ENCODE measurements around the gene PTGDR2.

DNA sequence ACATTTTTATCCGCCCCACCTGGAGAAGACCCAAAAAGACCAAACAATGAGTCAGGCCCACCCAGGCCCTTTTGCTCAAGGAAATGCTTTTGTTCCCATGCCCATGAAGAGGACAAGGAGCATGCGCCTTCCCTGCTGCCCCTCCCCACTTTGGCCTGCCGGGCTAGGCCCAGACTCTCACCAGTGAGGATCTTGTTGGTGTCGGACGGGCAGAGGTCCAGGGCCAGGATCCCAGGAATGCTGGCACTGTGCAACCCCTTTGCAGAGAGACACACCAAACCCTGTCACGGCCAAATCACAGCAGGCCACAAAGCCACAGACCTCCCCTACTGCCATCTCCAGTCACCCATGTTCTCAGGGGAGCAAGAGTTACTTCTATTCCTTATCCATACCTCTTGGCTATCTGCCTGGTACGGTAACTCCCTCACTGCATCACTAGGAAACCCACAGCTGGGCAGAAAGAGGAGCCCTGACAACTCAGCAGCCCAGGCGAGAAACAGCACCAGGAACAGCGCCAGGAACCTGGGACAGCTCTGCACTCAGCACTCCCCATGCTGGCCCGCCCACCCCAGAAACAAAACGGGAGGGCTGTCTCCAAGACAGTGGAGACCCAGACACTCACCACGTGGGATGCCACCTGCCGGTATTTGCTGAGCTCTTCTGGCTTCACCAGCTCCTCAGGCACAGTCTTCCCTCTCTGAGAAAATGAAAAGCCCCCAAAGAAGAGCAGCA is 45.1 kb upstream of the PTGDR2 start:
- TF ChIP-seq, protein P1, sequence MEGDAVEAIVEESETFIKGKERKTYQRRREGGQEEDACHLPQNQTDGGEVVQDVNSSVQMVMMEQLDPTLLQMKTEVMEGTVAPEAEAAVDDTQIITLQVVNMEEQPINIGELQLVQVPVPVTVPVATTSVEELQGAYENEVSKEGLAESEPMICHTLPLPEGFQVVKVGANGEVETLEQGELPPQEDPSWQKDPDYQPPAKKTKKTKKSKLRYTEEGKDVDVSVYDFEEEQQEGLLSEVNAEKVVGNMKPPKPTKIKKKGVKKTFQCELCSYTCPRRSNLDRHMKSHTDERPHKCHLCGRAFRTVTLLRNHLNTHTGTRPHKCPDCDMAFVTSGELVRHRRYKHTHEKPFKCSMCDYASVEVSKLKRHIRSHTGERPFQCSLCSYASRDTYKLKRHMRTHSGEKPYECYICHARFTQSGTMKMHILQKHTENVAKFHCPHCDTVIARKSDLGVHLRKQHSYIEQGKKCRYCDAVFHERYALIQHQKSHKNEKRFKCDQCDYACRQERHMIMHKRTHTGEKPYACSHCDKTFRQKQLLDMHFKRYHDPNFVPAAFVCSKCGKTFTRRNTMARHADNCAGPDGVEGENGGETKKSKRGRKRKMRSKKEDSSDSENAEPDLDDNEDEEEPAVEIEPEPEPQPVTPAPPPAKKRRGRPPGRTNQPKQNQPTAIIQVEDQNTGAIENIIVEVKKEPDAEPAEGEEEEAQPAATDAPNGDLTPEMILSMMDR (conservative IDR thresholded peaks at IDR 0.05 in 1 of 2, IDR thresholded peaks at IDR 0.05 in 1 of 2; ENCODE audit: low read depth in 1 of 2, low read length in 2 of 2) = no peak
- no peak for TF ChIP-seq EZH2 (IDR thresholded peaks at IDR 0.05; ENCODE audit: low read length, missing control alignments)

Data from fibroblast of lung (primary cell).